HEK293 (cell line): ENCODE data around the gene RPS15.
A peak's percentile ranks its signal among the peaks of the same experiment; 100 is the strongest.

ENCODE experiments used
- GFI1B ChIP-seq: fragments of 450-650 bp; formaldehyde crosslinking; IDR thresholded peaks from 2 replicates; pipeline ENCODE4 v1.5.1; 2016; ENCODE audit warnings: missing biosample characterization, missing genetic modification characterization
- IKZF3 ChIP-seq: fragments of 450-650 bp; IDR thresholded peaks from 2 replicates; pipeline ENCODE4 v1.5.0; 2018; ENCODE audit warnings: missing biosample characterization, mild to moderate bottlenecking, missing genetic modification characterization, moderate library complexity
- REPIN1 ChIP-seq: fragments of 450-650 bp; formaldehyde crosslinking; IDR thresholded peaks from 2 replicates; pipeline ENCODE4 v1.5.1; 2017; ENCODE audit warnings: missing biosample characterization, missing genetic modification characterization, low read depth
- ZBTB17 ChIP-seq: fragments of 450-650 bp; formaldehyde crosslinking; IDR thresholded peaks from 2 replicates; pipeline ENCODE4 v1.5.1; 2016; ENCODE audit warnings: missing biosample characterization, missing genetic modification characterization
- ZBTB21 ChIP-seq: fragments of 450-650 bp; formaldehyde crosslinking; IDR thresholded peaks from 2 replicates; pipeline ENCODE4 v1.5.1; 2017; ENCODE audit warnings: missing biosample characterization, missing genetic modification characterization
- ZBTB26 ChIP-seq: fragments of 450-650 bp; formaldehyde crosslinking; optimal IDR thresholded peaks from 2 replicates; pipeline ENCODE3; 2016; ENCODE audit warnings: missing biosample characterization, mild to moderate bottlenecking, missing genetic modification characterization
- ZNF184 ChIP-seq: fragments of 450-650 bp; IDR thresholded peaks from 2 replicates; pipeline ENCODE4 v1.5.1; 2018; ENCODE audit warnings: missing biosample characterization, mild to moderate bottlenecking, missing genetic modification characterization
- ZNF19 ChIP-seq: fragments of 450-650 bp; formaldehyde crosslinking; IDR thresholded peaks from 2 replicates; pipeline ENCODE4; 2016; ENCODE audit warnings: missing biosample characterization, missing genetic modification characterization, low read depth
- ZNF335 ChIP-seq: fragments of 450-650 bp; formaldehyde crosslinking; conservative IDR thresholded peaks from 2 replicates; pipeline ENCODE4 v1.5.1; 2016; ENCODE audit warnings: missing biosample characterization, missing genetic modification characterization
- ZNF426 ChIP-seq: fragments of 450-650 bp; formaldehyde crosslinking; IDR thresholded peaks from 2 replicates; pipeline ENCODE4 v1.5.1; 2017; ENCODE audit warnings: missing biosample characterization, missing genetic modification characterization, mild to moderate bottlenecking, inconsistent platforms, moderate library complexity
- ZNF510 ChIP-seq: fragments of 450-650 bp; formaldehyde crosslinking; IDR thresholded peaks from 2 replicates; pipeline ENCODE4 v1.5.1; 2018; ENCODE audit warnings: mild to moderate bottlenecking, missing genetic modification characterization, missing biosample characterization; ENCODE audit not compliant: insufficient replicate concordance
- ZNF626 ChIP-seq: fragments of 450-650 bp; sonication (Bioruptor Pico); formaldehyde crosslinking; IDR thresholded peaks from 2 replicates; pipeline ENCODE4 v1.5.1; 2018; ENCODE audit warnings: missing biosample characterization, missing genetic modification characterization, inconsistent platforms
- ZNF629 ChIP-seq: fragments of 450-650 bp; formaldehyde crosslinking; IDR thresholded peaks from 2 replicates; pipeline ENCODE4 v1.5.1; 2017; ENCODE audit warnings: missing biosample characterization, missing genetic modification characterization
- ZNF639 ChIP-seq: fragments of 450-650 bp; formaldehyde crosslinking; IDR thresholded peaks from 2 replicates; pipeline ENCODE4 v1.5.1; 2016; ENCODE audit warnings: missing biosample characterization, missing genetic modification characterization
- ZNF658 ChIP-seq: fragments of 450-650 bp; formaldehyde crosslinking; IDR thresholded peaks from 2 replicates; pipeline ENCODE4; 2016; ENCODE audit warnings: missing biosample characterization, missing genetic modification characterization
- ZNF777 ChIP-seq: fragments of 450-650 bp; formaldehyde crosslinking; IDR thresholded peaks from 2 replicates; pipeline ENCODE4 v1.5.1; 2017; ENCODE audit warnings: missing biosample characterization, missing genetic modification characterization, borderline replicate concordance
- ZSCAN18 ChIP-seq: fragments of 450-650 bp; formaldehyde crosslinking; IDR thresholded peaks from 2 replicates; pipeline ENCODE4 v1.5.1; 2016; ENCODE audit warnings: missing biosample characterization, missing genetic modification characterization
- TF ChIP-seq, protein P1 (sequence below): fragments of 450-650 bp; formaldehyde crosslinking; IDR thresholded peaks from 2 replicates; pipeline ENCODE4 v1.5.1; 2016; ENCODE audit warnings: missing biosample characterization, missing genetic modification characterization
- TF ChIP-seq, protein P2 (sequence below): fragments of 450-650 bp; formaldehyde crosslinking; IDR thresholded peaks from 2 replicates; pipeline ENCODE4 v1.5.1; 2017; ENCODE audit warnings: missing biosample characterization, missing genetic modification characterization
- TF ChIP-seq, protein P3 (sequence below): fragments of 450-650 bp; formaldehyde crosslinking; IDR thresholded peaks from 2 replicates; pipeline ENCODE4 v1.5.1; 2016; ENCODE audit warnings: missing biosample characterization, missing genetic modification characterization
- TF ChIP-seq, protein P4 (sequence below): fragments of 450-650 bp; formaldehyde crosslinking; IDR thresholded peaks from 2 replicates; pipeline ENCODE4 v1.5.1; 2016; ENCODE audit warnings: missing biosample characterization, missing genetic modification characterization, low read depth
- TF ChIP-seq, protein P5 (sequence below): fragments of 450-650 bp; formaldehyde crosslinking; IDR thresholded peaks from 2 replicates; pipeline ENCODE4 v1.5.1; 2016; ENCODE audit warnings: missing biosample characterization, missing genetic modification characterization

Gene RPS15

DNA sequence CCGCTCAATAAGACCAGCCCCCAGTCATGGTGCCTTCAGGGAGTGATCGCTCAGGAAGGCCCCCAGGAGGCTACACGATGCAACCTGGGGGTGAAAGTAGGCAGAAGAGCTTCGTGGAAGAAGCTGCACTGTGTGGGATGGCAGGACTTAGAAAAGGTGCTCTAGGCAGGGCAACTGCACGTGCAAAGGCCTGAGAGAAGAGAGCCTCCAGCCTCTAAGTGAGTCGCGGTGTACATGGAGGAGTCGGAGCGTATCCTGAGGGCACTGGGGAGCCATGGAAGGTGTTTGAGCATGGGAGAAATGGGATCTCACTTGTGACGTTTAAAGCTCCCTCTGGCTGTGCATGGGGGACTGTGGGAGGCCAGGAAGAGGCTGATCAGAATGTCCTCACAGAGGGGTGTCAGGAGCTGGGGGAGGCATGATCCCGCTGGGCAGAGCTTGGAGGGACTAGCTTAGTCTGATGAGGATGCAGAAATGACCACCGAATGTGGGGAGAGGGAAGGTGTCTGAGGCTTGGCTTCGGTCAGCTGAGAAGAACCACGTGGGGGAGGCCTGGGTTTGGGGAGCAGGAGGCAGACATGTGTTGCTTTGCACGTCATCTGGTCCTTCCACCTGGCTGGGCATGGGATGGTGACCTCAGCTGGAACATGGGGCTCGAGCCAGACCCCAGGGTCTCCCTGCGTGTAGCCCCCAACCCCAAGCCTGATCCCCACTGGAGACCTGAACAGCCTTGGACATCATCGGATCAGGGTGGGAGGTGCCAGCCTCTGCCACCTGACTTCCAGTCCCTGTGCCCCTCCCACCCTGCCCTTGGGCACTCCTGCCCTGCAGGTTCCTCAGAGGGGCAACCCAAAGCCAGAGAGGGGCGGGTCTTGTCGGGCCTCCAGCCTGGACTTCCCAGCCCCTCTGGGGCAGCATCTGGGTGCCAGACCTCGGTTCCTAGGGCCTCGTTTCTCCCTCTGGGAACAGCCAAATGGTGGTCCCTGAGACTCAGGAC, 12.8 kb downstream of the RPS15 start (continued):
- TF ChIP-seq, protein P1, sequence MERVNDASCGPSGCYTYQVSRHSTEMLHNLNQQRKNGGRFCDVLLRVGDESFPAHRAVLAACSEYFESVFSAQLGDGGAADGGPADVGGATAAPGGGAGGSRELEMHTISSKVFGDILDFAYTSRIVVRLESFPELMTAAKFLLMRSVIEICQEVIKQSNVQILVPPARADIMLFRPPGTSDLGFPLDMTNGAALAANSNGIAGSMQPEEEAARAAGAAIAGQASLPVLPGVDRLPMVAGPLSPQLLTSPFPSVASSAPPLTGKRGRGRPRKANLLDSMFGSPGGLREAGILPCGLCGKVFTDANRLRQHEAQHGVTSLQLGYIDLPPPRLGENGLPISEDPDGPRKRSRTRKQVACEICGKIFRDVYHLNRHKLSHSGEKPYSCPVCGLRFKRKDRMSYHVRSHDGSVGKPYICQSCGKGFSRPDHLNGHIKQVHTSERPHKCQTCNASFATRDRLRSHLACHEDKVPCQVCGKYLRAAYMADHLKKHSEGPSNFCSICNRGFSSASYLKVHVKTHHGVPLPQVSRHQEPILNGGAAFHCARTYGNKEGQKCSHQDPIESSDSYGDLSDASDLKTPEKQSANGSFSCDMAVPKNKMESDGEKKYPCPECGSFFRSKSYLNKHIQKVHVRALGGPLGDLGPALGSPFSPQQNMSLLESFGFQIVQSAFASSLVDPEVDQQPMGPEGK, result no peak
- TF ChIP-seq, protein P2, sequence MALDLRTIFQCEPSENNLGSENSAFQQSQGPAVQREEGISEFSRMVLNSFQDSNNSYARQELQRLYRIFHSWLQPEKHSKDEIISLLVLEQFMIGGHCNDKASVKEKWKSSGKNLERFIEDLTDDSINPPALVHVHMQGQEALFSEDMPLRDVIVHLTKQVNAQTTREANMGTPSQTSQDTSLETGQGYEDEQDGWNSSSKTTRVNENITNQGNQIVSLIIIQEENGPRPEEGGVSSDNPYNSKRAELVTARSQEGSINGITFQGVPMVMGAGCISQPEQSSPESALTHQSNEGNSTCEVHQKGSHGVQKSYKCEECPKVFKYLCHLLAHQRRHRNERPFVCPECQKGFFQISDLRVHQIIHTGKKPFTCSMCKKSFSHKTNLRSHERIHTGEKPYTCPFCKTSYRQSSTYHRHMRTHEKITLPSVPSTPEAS (tag by site-specific recombination), result no peak
- TF ChIP-seq ZNF426 (tag by site-specific recombination) (no peak), ZNF19 (no peak), ZNF658 (tag by site-specific recombination) (no peak), IKZF3 (tag by site-specific recombination) (peak; percentile 64; the same call in 1 of the 2 replicates), ZSCAN18 (no peak), ZNF626 (tag by site-specific recombination) (no peak), ZNF777 (no peak), ZNF639 (tag by site-specific recombination) (no peak), ZBTB26 (no peak), ZNF629 (tag by site-specific recombination) (peak; percentile 33; the same call in 1 of the 2 replicates), ZNF510 (tag by site-specific recombination) (no peak), ZBTB17 (tag by site-specific recombination) (0 out of 2 replicates have a peak, but pooled peaks have one; percentile 32), ZNF335 (tag by site-specific recombination) (no peak), REPIN1 (tag by site-specific recombination) (no peak), GFI1B (no peak), ZNF184 (tag by site-specific recombination) (no peak), ZBTB21 (tag by site-specific recombination) (0 out of 2 replicates have a peak, but pooled peaks have one; percentile 23)
- TF ChIP-seq, protein P3, sequence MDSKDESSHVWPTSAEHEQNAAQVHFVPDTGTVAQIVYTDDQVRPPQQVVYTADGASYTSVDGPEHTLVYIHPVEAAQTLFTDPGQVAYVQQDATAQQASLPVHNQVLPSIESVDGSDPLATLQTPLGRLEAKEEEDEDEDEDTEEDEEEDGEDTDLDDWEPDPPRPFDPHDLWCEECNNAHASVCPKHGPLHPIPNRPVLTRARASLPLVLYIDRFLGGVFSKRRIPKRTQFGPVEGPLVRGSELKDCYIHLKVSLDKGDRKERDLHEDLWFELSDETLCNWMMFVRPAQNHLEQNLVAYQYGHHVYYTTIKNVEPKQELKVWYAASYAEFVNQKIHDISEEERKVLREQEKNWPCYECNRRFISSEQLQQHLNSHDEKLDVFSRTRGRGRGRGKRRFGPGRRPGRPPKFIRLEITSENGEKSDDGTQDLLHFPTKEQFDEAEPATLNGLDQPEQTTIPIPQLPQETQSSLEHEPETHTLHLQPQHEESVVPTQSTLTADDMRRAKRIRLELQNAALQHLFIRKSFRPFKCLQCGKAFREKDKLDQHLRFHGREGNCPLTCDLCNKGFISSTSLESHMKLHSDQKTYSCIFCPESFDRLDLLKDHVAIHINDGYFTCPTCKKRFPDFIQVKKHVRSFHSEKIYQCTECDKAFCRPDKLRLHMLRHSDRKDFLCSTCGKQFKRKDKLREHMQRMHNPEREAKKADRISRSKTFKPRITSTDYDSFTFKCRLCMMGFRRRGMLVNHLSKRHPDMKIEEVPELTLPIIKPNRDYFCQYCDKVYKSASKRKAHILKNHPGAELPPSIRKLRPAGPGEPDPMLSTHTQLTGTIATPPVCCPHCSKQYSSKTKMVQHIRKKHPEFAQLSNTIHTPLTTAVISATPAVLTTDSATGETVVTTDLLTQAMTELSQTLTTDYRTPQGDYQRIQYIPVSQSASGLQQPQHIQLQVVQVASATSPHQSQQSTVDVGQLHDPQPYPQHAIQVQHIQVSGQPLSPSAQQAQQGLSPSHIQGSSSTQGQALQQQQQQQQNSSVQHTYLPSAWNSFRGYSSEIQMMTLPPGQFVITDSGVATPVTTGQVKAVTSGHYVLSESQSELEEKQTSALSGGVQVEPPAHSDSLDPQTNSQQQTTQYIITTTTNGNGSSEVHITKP (tag by site-specific recombination), result no peak
- TF ChIP-seq, protein P4, sequence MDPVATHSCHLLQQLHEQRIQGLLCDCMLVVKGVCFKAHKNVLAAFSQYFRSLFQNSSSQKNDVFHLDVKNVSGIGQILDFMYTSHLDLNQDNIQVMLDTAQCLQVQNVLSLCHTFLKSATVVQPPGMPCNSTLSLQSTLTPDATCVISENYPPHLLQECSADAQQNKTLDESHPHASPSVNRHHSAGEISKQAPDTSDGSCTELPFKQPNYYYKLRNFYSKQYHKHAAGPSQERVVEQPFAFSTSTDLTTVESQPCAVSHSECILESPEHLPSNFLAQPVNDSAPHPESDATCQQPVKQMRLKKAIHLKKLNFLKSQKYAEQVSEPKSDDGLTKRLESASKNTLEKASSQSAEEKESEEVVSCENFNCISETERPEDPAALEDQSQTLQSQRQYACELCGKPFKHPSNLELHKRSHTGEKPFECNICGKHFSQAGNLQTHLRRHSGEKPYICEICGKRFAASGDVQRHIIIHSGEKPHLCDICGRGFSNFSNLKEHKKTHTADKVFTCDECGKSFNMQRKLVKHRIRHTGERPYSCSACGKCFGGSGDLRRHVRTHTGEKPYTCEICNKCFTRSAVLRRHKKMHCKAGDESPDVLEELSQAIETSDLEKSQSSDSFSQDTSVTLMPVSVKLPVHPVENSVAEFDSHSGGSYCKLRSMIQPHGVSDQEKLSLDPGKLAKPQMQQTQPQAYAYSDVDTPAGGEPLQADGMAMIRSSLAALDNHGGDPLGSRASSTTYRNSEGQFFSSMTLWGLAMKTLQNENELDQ (tag by site-specific recombination), result no peak
- TF ChIP-seq, protein P5, sequence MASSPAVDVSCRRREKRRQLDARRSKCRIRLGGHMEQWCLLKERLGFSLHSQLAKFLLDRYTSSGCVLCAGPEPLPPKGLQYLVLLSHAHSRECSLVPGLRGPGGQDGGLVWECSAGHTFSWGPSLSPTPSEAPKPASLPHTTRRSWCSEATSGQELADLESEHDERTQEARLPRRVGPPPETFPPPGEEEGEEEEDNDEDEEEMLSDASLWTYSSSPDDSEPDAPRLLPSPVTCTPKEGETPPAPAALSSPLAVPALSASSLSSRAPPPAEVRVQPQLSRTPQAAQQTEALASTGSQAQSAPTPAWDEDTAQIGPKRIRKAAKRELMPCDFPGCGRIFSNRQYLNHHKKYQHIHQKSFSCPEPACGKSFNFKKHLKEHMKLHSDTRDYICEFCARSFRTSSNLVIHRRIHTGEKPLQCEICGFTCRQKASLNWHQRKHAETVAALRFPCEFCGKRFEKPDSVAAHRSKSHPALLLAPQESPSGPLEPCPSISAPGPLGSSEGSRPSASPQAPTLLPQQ, result no peak
